Liver (tissue), 9 donors: ENCODE data around the gene P4HA2. TPM values are rescaled to one million over a fixed set of nuclear protein-coding genes. Genes with fewer than 3 reads are reported as not detected.

ENCODE experiments used
- DNase-seq: peaks from one replicate; pipeline ENCODE4 v3.0.0-alpha.2; 2017; ENCODE audit warnings: low spot score
- H3K27ac ChIP-seq, 2 donors: one replicate each; pipeline ENCODE4 v1.7.0; 2013; ENCODE audit warnings: inconsistent platforms in 2 of 2, low read length in 2 of 2, control low read depth in 1 of 2, low read depth in 1 of 2, mild to moderate bottlenecking in 1 of 2
- H3K27me3 ChIP-seq, 4 donors: one replicate each; pipeline versions ENCODE4 v1.6.1 to v1.7.0; 2013; ENCODE audit warnings: low read length in 3 of 4, inconsistent platforms in 1 of 4, mild to moderate bottlenecking in 1 of 4, moderate library complexity in 1 of 4; ENCODE audit not compliant: control insufficient read depth in 4 of 4, insufficient read depth in 4 of 4
- H3K36me3 ChIP-seq, 4 donors: one replicate each; pipeline versions ENCODE4 v1.6.1 to v1.7.0; 2013; ENCODE audit warnings: low read length in 3 of 4, mild to moderate bottlenecking in 3 of 4, low read depth in 1 of 4, moderate library complexity in 1 of 4; ENCODE audit not compliant: control insufficient read depth in 4 of 4, insufficient read depth in 3 of 4
- H3K4me1 ChIP-seq, 4 donors: one replicate each; pipeline versions ENCODE4 v1.6.1 to v1.7.0; 2013; ENCODE audit warnings: low read length in 3 of 4, mild to moderate bottlenecking in 3 of 4, moderate library complexity in 1 of 4; ENCODE audit not compliant: control insufficient read depth in 4 of 4, insufficient read depth in 4 of 4
- H3K4me3 ChIP-seq, 3 donors: one replicate each; pipeline versions ENCODE4 v1.6.1 to v1.7.0; 2013; ENCODE audit warnings: low read length in 3 of 3, control low read depth in 1 of 3, low read depth in 1 of 3, mild to moderate bottlenecking in 1 of 3
- H3K9ac ChIP-seq, 2 donors: one replicate each; pipeline ENCODE4 v1.7.0; 2013; ENCODE audit warnings: low read length in 2 of 2, mild to moderate bottlenecking in 2 of 2, moderate library complexity in 2 of 2, control low read depth in 1 of 2, low read depth in 1 of 2
- H3K9me3 ChIP-seq, 4 donors: one replicate each; pipeline versions ENCODE4 v1.6.1 to v1.7.0; 2013; ENCODE audit warnings: low read length in 3 of 4; ENCODE audit not compliant: control insufficient read depth in 4 of 4
- ATF3 ChIP-seq: IDR thresholded peaks from 2 replicates; pipeline ENCODE4 v1.6.1; 2016; ENCODE audit warnings: antibody characterized with exemption
- CTCF ChIP-seq: fragments of 150-350 bp; IDR thresholded peaks from 2 replicates; pipeline ENCODE4 v1.5.1; 2017; ENCODE audit warnings: improper control_type of control experiment, low read depth, low read length; ENCODE audit not compliant: missing input control
- EGR1 ChIP-seq, 2 donors: IDR thresholded peaks; 2 replicates each; pipeline ENCODE4 v1.6.1; 2016 to 2018; ENCODE audit warnings: antibody characterized with exemption in 2 of 2, low read depth in 2 of 2
- FOXA1 ChIP-seq: IDR thresholded peaks from 2 replicates; pipeline ENCODE4 v1.6.1; 2016; ENCODE audit warnings: antibody characterized with exemption
- FOXA2 ChIP-seq: IDR thresholded peaks from 2 replicates; pipeline ENCODE4 v1.6.1; 2016; ENCODE audit warnings: antibody characterized with exemption
- GABPA ChIP-seq, 2 donors: IDR thresholded peaks in 1 of 2; conservative IDR thresholded peaks in 1 of 2; 2 replicates each; pipeline ENCODE4 v1.6.1; 2016; ENCODE audit warnings: antibody characterized with exemption in 2 of 2, mild to moderate bottlenecking in 1 of 2, moderate library complexity in 1 of 2
- HNF4A ChIP-seq, 2 donors: conservative IDR thresholded peaks; 2 replicates each; pipeline ENCODE4 v1.6.1; 2016; ENCODE audit warnings: antibody characterized with exemption in 2 of 2, mild to moderate bottlenecking in 2 of 2
- HNF4G ChIP-seq: IDR thresholded peaks from 2 replicates; pipeline ENCODE4 v1.6.1; 2016; ENCODE audit warnings: antibody characterized with exemption
- JUND ChIP-seq, 2 donors: IDR thresholded peaks; 2 replicates each; pipeline ENCODE4 v1.6.1; 2016; ENCODE audit warnings: antibody characterized with exemption in 2 of 2
- MAX ChIP-seq: IDR thresholded peaks from 2 replicates; pipeline ENCODE4 v1.6.1; 2016; ENCODE audit warnings: antibody characterized with exemption
- NR2F2 ChIP-seq: IDR thresholded peaks from 2 replicates; pipeline ENCODE4 v1.6.1; 2016; ENCODE audit warnings: antibody characterized with exemption
- RAD21 ChIP-seq, 2 donors: IDR thresholded peaks; 2 replicates each; pipeline ENCODE4 v1.6.1; 2016; ENCODE audit warnings: antibody characterized with exemption in 2 of 2, mild to moderate bottlenecking in 2 of 2
- REST ChIP-seq: IDR thresholded peaks from 2 replicates; pipeline ENCODE4 v1.6.1; 2016; ENCODE audit warnings: antibody characterized with exemption, mild to moderate bottlenecking
- RXRA ChIP-seq, 2 donors: IDR thresholded peaks; 2 replicates each; pipeline ENCODE4 v1.6.1; 2017 to 2018; ENCODE audit warnings: antibody characterized with exemption in 2 of 2, mild to moderate bottlenecking in 1 of 2
- SP1 ChIP-seq: IDR thresholded peaks from 2 replicates; pipeline ENCODE4 v1.6.1; 2018; ENCODE audit warnings: antibody characterized with exemption, mild to moderate bottlenecking
- TAF1 ChIP-seq: conservative IDR thresholded peaks from 2 replicates; pipeline ENCODE4 v1.6.1; 2016; ENCODE audit warnings: antibody characterized with exemption, mild to moderate bottlenecking
- YY1 ChIP-seq: IDR thresholded peaks from 2 replicates; pipeline ENCODE4 v1.6.1; 2016; ENCODE audit warnings: antibody characterized with exemption, mild to moderate bottlenecking
- ZBTB33 ChIP-seq: IDR thresholded peaks from 2 replicates; pipeline ENCODE4 v1.6.1; 2016; ENCODE audit warnings: antibody characterized with exemption
- WGBS: extraction: QIAGEN DNeasy Blood & Tissue Kit; methylation state at CpG from one replicate; pipeline ENCODE4 v1.1.7; 2013; 5-methylcytosine and 5-hydroxymethylcytosine counted together
- polyA plus RNA-seq, 2 donors: library from polyadenylated mRNA; stranded (reverse) in 1 of 2; unstranded in 1 of 2; fragments of 200-250 nt in 1 of 2; fragments of >200 nt in 1 of 2; fragmentation: Nextera tagmentation in 1 of 2; extraction: Ambion mirVana in 1 of 2; gene quantifications; one replicate each; pipeline versions ENCODE4 v1.2.1 to v1.2.3, GENCODE V29; 2013 to 2015
- total RNA-seq, 2 donors: library from RNA; depleted of rRNA; stranded (reverse); fragments of >200 nt; gene quantifications; one replicate each; pipeline ENCODE4 v1.2.3, GENCODE V29; 2014
- donor health status: healthy.
- donor health status: healthy.
- donor health status: healthy.
- donor health status: healthy.
- donor health status: healthy.

The P4HA2 gene
- total and polyA plus RNA-seq, 4 donors, result 4.6 to 7.9 (median 6.1) TPM

GRCh38 chr5:132268769-132269551 is 41.3 kb upstream of the P4HA2 start:
- 92% methylated on average over 8 of the region's 8 CpGs for WGBS
- no peaks in the 10 kb centered on the region for H3K36me3 ChIP-seq
- no peak overlapping the region for H3K27ac ChIP-seq
- no peak for TF ChIP-seq YY1
- no peak for TF ChIP-seq FOXA1
- no peak for TF ChIP-seq ZBTB33
- no peak for TF ChIP-seq RXRA (IDR thresholded peaks at IDR 0.05)
- no peak for TF ChIP-seq RAD21 (IDR thresholded peaks at IDR 0.05)
- no peak for TF ChIP-seq SP1
- no peak for TF ChIP-seq TAF1
- TF ChIP-seq ATF3, result no peak
- TF ChIP-seq EGR1 (IDR thresholded peaks at IDR 0.05; ENCODE audit: low read depth in 2 of 2), result no peak
- no peak for TF ChIP-seq JUND (IDR thresholded peaks at IDR 0.05)
- no peak for TF ChIP-seq CTCF
- no peak for TF ChIP-seq FOXA2
- no peak for TF ChIP-seq HNF4A (conservative IDR thresholded peaks at IDR 0.05)
- no peak for TF ChIP-seq GABPA (IDR thresholded peaks at IDR 0.05 in 1 of 2, conservative IDR thresholded peaks at IDR 0.05 in 1 of 2)
- no peak for TF ChIP-seq REST
- TF ChIP-seq HNF4G, result no peak
- TF ChIP-seq MAX, result no peak
- no peak for TF ChIP-seq NR2F2
- H3K4me1 ChIP-seq, result peaks cover 0 to 11% (median 0%) of the 10 kb centered on the region in 4 donors
- H3K4me3 ChIP-seq, result no peak overlapping the region
- no peaks in the 10 kb centered on the region for H3K9me3 ChIP-seq
- no peaks in the 10 kb centered on the region for H3K27me3 ChIP-seq
- no peak overlapping the region for H3K9ac ChIP-seq
- DNase-seq, result peak; percentile 24
